Cerebellar cortex (tissue), 1 donor: ENCODE measurements around the gene ST3GAL5.

Experiments
- DNase-seq: peaks from one replicate; pipeline ENCODE4 v3.0.0-alpha.2; 2015; ENCODE audit warnings: low spot score

Gene ST3GAL5

GRCh38 chr2:85806358-85807118, 82.3 kb downstream of the ST3GAL5 start:
- no peak for DNase-seq

- no peak for DNase-seq
Measured at GRCh38 chr2:85804583-85804982, 84.2 kb downstream of the ST3GAL5 start.

GRCh38 chr2:85803704-85804425, 84.9 kb downstream of the ST3GAL5 start:
- DNase-seq = no peak

GRCh38 chr2:85802354-85803103, 86.3 kb downstream of the ST3GAL5 start:
- DNase-seq = no peak

GRCh38 chr2:85801871-85802270, 86.9 kb downstream of the ST3GAL5 start:
- DNase-seq = no peak

GRCh38 chr2:85800586-85800985, 88.2 kb downstream of the ST3GAL5 start:
- no peak for DNase-seq

GRCh38 chr2:85799215-85799956, 89.4 kb downstream of the ST3GAL5 start:
- DNase-seq = peak; percentile 40

- peak; percentile 52 for DNase-seq
Measured at GRCh38 chr2:85797921-85798320, 90.9 kb downstream of the ST3GAL5 start.

- no peak for DNase-seq
Measured at GRCh38 chr2:85797263-85797660, 91.5 kb downstream of the ST3GAL5 start.

GRCh38 chr2:85796341-85797262, 92.2 kb downstream of the ST3GAL5 start:
- no peak for DNase-seq

GRCh38 chr2:85796046-85796340, 92.8 kb downstream of the ST3GAL5 start:
- no peak for DNase-seq

GRCh38 chr2:85795331-85796045, 93.3 kb downstream of the ST3GAL5 start:
- peak; percentile 41 for DNase-seq

GRCh38 chr2:85794491-85795121, 94.2 kb downstream of the ST3GAL5 start:
- peak; percentile 68 for DNase-seq

GRCh38 chr2:85794038-85794441, 94.8 kb downstream of the ST3GAL5 start:
- no peak for DNase-seq

GRCh38 chr2:85793584-85793983, 95.2 kb downstream of the ST3GAL5 start:
- no peak for DNase-seq

GRCh38 chr2:85792783-85793441, 95.9 kb downstream of the ST3GAL5 start:
- peak; percentile 27 for DNase-seq

GRCh38 chr2:85791704-85792565, 96.9 kb downstream of the ST3GAL5 start:
- DNase-seq = no peak

GRCh38 chr2:85790499-85791188, 98.1 kb downstream of the ST3GAL5 start:
- DNase-seq = peak; percentile 26
